HG03108 (cell line): ENCODE measurements around the gene CLASP1.
A peak's percentile ranks its signal among the peaks of the same experiment; 100 is the strongest.
"Not testable (repeated sequence)": the region's sequence is repeated elsewhere in the genome, so short reads cannot be mapped to it uniquely, and the experiment has no call there.

Experiments used
- ATAC-seq: cut with Tn5 transposase; IDR thresholded peaks from one replicate; pipeline ENCODE4 v1.9.1; 2021; ENCODE audit warnings: moderate library complexity; ENCODE audit not compliant: unreplicated experiment

CLASP1 gene

GRCh38 chr2:121663434-121663833 is 14.2 kb upstream of the CLASP1 start:
- no peak for ATAC-seq

GRCh38 chr2:121662656-121663055 is 13.4 kb upstream of the CLASP1 start:
- ATAC-seq = no peak

- ATAC-seq = no peak
These were observed 10.7 kb upstream of the CLASP1 start for GRCh38 chr2:121659933-121660332.

GRCh38 chr2:121658393-121658792 is 9.1 kb upstream of the CLASP1 start:
- not testable (repeated sequence) for ATAC-seq

- no peak for ATAC-seq
These were observed 3.8 kb upstream of the CLASP1 start for GRCh38 chr2:121653035-121653434.

- ATAC-seq = no peak
These were observed 1.2 kb upstream of the CLASP1 start for GRCh38 chr2:121650315-121650930.

GRCh38 chr2:121649596-121650314 is 493 bp upstream of the CLASP1 start:
- peak; percentile 89 for ATAC-seq

GRCh38 chr2:121648206-121649148 is 785 bp downstream of the CLASP1 start:
- ATAC-seq = no peak

GRCh38 chr2:121647396-121647795 is 1.9 kb downstream of the CLASP1 start:
- no peak for ATAC-seq

- ATAC-seq = no peak
These were observed 4.5 kb downstream of the CLASP1 start for GRCh38 chr2:121644715-121645114.

- no peak for ATAC-seq
These were observed 5.4 kb downstream of the CLASP1 start for GRCh38 chr2:121643877-121644276.

GRCh38 chr2:121640380-121641316 is 8.6 kb downstream of the CLASP1 start:
- no peak for ATAC-seq

- not testable (repeated sequence) for ATAC-seq
These were observed 9.4 kb downstream of the CLASP1 start for GRCh38 chr2:121639846-121640245.

GRCh38 chr2:121638333-121638732 is 10.9 kb downstream of the CLASP1 start:
- ATAC-seq = no peak

- no peak for ATAC-seq
These were observed 13.9 kb downstream of the CLASP1 start for GRCh38 chr2:121635371-121635770.

- no peak for ATAC-seq
These were observed 14.6 kb downstream of the CLASP1 start for GRCh38 chr2:121634354-121635307.

- no peak for ATAC-seq
These were observed 15.8 kb downstream of the CLASP1 start for GRCh38 chr2:121633463-121633862.

- ATAC-seq = no peak
These were observed 21.7 kb downstream of the CLASP1 start for GRCh38 chr2:121627525-121628050.
